GM19193 (cell line): ENCODE data around the gene TNFRSF21.

Experiments used
- POLR2A ChIP-seq: IDR thresholded peaks from 4 replicates; pipeline ENCODE4 v1.6.1; 2011; ENCODE audit not compliant: insufficient read depth, insufficient read length; ENCODE audit errors: extremely low read depth

The TNFRSF21 gene

DNA sequence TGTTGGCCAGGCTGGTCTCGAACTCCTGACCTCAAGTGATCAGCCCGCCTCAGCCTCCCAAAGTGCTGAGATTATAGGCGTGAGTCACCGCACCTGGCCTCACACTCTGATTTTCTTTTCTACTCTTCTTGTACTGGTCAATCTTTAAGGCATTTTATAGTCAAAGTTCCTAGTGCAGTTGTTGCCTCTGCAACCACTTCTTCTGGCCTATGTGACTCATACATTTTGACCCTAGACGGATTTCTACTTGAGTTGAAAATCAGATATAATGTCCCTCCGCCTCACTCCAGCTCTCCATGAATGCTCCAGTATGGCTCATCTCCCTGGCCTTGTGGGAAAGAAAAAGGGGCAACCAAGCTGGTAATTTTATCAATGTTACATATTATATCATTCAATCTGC lies 42.4 kb downstream of the TNFRSF21 start:
- TF ChIP-seq POLR2A: no peak

DNA sequence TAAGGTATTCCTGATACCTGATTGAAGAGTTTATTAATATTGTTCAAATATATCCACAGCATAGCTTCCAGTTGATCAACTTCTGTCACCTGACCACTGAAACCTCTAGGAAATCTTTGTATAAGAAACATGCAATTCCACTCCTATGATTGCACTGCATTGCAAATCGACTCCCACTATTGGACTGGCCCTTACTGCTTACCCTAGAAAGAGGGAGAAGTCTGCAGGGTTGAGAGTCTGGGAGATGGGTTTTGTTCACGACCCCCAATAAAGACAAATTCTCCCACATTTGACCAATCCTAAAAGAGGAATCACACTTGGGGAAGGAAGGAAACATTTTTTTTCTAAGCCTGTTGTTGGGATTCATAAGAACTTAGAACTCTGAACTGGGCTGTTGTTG lies 43.7 kb downstream of the TNFRSF21 start:
- no peak for TF ChIP-seq POLR2A

- no peak for TF ChIP-seq POLR2A
Observed at GRCh38 chr6:47264775-47265184, 44.9 kb downstream of the TNFRSF21 start.

DNA sequence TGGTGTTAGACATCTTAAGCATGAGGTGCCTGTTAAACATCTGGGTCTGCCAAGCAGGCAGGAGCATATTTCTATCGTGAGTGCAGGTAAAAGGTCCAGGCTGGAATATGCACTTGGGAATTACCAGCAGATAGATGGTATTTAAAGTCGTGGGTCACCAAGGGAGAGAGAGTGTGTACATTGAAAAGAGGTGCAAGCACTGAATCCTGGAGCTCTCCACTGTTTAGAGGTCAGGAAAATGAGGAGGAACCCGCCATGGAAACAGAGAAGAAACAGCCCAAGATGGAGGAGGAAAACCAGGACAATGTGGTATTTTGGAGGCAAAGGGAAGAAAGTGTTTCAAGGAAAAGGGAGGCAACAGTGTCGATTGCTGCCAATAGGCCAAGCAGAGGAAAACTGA lies 46.4 kb downstream of the TNFRSF21 start:
- TF ChIP-seq POLR2A: no peak

DNA sequence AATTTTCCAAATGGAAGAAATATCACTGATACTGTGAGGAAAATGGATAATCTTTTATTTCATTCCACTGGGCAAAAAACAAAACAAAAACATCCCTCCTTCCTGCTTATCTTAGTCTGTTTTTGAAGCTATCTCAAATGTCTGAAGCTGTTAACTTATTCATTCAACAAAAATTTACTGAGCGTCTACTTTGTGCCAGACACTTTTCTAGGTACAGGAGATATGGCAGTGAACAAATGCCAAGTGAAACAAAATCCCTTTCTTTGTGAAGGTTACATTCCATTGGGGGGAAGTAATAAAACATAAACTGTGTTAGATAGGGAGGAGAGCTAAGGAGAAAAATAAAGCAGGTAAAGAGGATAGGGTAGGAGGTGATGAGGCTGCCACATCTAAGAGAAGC lies 47.5 kb downstream of the TNFRSF21 start:
- no peak for TF ChIP-seq POLR2A

- TF ChIP-seq POLR2A: no peak
Observed at GRCh38 chr6:47261191-47261590, 48.5 kb downstream of the TNFRSF21 start.

- no peak for TF ChIP-seq POLR2A
Observed at GRCh38 chr6:47260021-47260420, 49.7 kb downstream of the TNFRSF21 start.

DNA sequence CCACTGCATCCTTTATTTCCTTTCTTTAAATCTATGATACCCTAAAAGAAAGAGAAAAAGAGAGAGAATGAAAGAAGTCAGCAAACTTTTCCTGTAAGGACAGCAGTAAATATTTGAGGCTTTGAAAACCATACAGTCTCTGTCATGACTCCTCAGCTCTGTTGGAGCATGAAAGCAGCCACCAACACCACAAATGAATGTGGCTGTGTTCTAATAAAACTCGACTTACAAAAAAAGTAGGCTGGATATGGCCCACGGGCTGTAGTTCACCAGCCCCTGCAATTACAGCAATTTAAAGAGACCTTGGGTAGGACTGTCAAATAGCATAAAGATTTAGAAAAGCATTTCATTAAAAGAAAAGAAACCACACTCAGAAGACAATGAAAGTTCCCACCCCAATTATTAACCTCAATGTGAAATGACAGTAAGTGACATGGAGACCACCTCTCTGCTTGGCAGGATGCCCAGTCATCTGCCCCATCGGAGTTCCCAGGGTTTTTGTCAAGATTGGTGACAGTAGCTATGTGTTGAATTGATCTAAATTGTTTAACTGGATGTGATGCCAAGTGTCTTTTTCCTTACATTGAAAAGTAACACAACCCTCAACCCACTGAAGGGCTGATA lies 50.9 kb downstream of the TNFRSF21 start:
- no peak for TF ChIP-seq POLR2A

DNA sequence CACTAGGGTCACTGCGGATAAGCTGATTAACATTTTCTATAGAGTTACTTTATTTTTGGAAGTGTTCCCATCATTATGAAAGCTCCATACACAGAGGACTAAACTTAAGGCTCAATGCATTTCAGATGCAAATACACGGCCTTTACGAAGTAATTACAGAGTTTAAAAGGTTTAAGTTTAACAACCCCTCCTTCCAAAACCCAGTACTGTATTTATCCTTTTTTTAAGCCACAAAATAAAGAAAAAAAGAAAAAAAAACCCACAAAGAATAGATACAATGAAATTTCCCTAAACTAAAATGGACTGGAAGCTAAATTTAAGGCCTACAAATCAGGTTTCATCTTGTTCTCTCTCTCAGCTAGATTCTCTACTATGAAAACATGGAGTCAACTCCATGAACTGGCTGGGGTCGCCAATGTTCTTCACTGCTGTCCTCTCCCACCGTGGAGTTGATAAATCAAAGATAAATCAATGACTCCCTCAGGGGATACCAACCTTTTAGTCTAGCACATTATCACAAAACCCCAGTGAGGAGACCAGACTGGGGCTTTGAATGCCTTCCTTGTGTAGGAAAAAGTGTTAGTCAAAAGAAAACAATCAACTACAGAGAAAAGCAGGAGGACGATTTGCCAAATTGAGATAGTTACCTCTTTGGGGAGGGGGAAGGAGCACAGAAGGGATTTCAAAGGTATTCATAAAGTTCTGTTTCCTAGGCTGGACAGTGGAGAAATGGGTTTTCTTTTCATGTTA lies 52.5 kb downstream of the TNFRSF21 start:
- TF ChIP-seq POLR2A: no peak

DNA sequence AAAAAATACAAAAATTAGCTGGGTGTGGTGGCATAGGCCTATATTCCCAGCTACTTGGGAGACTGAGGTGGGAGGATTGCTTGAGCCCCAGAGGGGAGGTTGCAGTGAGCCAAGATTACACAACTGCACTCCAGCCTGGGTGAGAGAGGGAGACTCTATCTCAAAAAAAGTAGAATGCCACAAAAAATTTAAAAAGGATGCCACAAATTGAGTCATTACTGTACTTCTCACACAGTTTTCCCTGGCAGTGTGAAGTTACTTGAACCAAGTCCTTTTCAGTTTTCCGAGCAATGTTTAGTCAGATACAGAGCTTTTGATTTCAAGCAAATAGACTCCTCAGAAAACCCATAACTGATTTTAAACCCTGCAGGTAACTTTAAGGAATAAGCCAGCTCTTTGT lies 53.3 kb downstream of the TNFRSF21 start:
- no peak for TF ChIP-seq POLR2A

GRCh38 chr6:47254906-47255305 lies 54.8 kb downstream of the TNFRSF21 start:
- no peak for TF ChIP-seq POLR2A

- no peak for TF ChIP-seq POLR2A
Observed at GRCh38 chr6:47254051-47254450, 55.7 kb downstream of the TNFRSF21 start.

GRCh38 chr6:47253136-47253535 lies 56.6 kb downstream of the TNFRSF21 start:
- TF ChIP-seq POLR2A: no peak

DNA sequence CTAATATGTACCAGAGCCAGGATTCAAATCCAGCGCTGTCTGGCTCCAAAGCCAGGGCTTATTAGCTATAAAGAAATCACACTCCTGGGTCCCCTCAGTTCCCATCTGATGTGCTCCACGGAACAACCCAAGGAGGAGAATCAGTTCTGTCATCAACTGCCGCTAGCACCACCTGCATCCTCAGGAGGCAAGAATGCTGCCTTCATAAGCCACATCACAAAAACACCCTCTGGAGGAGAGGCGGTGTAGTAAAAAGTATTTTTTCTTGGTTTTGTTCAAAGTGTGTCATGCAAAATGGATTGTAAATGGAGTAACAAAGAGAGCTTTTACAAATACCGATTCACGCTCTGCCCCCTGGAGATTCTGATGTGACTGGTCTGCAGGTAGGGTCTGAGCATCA lies 57.1 kb downstream of the TNFRSF21 start:
- TF ChIP-seq POLR2A: no peak

- TF ChIP-seq POLR2A: no peak
Observed at GRCh38 chr6:47251396-47251795, 58.3 kb downstream of the TNFRSF21 start.

DNA sequence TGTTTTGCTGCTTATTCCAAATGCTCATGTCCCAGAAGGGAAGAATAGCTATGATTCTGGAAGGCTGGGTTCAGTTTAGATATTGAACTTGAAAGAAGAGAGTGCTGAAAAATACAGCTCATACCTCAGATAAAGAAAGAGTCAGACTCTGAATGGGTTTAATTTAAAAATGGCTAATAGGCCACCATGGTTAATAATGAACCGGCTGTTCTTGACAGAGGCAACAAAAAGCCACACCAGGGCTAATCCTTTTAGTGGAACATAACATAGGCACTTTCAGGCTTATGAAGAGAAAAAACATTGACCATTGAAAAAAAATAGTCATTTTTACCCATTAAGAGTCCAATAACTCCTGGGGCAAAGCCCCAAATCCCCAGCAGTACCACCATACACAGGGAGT lies 59.4 kb downstream of the TNFRSF21 start:
- TF ChIP-seq POLR2A: no peak
